ENCODE measurements around the gene SASH3.

Gene SASH3

DNA sequence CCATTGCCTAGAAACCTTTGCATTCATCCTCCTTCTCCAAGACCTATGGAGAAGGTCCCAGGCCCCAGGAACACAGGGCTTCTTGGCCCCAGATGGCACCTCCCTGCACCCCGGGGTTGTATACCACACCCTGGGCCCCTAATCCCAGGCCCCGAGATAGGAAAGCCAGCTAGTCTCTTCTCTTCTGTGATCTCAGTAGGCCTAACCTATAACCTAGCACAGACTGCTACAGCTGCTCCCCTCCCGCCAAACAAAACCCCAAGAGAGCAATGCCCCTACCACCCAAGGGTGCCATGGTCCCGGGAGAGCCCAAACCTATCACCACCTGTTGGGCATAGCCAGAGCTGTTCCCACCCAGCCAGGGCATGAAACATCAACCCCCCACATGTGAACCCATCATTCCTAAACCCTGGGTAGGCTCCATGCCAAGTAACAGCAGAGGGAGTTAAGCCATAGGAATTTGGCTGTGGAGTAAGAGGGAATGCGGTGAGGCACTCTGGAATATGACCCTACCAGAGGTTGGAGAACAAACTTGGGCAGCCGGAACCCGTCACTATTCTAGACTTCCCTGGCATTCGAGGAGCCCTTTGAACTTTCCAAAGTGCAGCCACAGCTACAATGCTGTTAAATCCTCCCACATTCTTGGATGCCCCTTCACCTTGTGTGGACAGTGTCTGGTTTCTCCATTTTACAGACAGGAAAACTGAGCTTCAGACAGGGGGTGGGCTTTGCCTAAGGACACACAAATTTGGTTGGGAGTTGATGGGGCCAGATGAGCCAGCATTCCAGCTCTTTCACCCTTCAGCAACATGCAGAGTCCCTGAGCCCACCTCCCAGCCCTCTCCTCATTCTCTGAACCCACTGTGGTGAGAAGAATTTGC lies 10.9 kb upstream of the SASH3 start:
- no peak overlapping the region for H3K4me3 ChIP-seq (ENCODE audit: low read depth in 1 of 2, low read length in 1 of 2)
- H3K27ac ChIP-seq, result peak overlapping the region; percentile 64
- peaks cover 43 to 47% of the 10 kb centered on the region in 2 experiments for H3K4me1 ChIP-seq (ENCODE audit: control insufficient read depth in 1 of 2, insufficient read depth in 1 of 2, low read depth in 1 of 2, low read length in 1 of 2)
- no peaks in the 10 kb centered on the region for H3K27me3 ChIP-seq
- no peaks in the 10 kb centered on the region for H3K9me3 ChIP-seq
- H3K36me3 ChIP-seq, result no peaks in the 10 kb centered on the region
- TF ChIP-seq, protein P1, sequence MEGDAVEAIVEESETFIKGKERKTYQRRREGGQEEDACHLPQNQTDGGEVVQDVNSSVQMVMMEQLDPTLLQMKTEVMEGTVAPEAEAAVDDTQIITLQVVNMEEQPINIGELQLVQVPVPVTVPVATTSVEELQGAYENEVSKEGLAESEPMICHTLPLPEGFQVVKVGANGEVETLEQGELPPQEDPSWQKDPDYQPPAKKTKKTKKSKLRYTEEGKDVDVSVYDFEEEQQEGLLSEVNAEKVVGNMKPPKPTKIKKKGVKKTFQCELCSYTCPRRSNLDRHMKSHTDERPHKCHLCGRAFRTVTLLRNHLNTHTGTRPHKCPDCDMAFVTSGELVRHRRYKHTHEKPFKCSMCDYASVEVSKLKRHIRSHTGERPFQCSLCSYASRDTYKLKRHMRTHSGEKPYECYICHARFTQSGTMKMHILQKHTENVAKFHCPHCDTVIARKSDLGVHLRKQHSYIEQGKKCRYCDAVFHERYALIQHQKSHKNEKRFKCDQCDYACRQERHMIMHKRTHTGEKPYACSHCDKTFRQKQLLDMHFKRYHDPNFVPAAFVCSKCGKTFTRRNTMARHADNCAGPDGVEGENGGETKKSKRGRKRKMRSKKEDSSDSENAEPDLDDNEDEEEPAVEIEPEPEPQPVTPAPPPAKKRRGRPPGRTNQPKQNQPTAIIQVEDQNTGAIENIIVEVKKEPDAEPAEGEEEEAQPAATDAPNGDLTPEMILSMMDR (IDR thresholded peaks at IDR 0.05), result no peak

DNA sequence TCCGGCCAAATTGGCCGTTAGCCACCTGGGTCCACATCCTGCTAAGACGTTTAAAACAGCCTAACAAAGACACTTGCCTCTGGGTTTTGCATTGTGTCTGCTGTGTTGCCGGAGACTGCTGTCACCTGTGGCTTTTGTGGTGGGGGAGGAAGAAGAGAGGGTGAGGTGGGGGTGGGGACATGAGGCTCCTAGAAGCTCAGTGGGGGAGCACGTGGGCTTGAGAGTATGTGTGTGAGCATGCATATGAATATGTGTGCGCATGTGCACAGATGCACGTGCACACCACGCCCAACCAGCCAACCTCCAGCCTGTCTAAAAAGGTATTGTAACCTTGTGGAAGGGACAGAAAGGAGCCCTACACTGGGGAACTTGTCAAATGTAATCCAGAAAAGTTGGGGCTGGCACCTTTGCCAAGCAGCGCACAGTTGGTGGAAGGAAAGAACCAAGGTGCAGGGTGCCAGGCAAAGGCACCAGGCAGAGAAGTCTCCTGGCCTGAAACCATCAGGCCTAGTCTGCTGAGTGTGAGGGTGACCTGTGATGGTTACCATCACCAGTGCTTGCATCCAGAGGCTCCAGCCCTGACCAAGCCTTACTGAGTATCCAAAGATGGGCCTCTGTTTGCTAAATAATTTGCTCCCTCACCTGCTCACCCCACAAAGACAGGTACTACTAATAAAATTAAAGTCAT lies 10.1 kb upstream of the SASH3 start:
- TF ChIP-seq, protein P1 (IDR thresholded peaks at IDR 0.05), result no peak
- peak overlapping the region; percentile 64 for H3K27ac ChIP-seq

DNA sequence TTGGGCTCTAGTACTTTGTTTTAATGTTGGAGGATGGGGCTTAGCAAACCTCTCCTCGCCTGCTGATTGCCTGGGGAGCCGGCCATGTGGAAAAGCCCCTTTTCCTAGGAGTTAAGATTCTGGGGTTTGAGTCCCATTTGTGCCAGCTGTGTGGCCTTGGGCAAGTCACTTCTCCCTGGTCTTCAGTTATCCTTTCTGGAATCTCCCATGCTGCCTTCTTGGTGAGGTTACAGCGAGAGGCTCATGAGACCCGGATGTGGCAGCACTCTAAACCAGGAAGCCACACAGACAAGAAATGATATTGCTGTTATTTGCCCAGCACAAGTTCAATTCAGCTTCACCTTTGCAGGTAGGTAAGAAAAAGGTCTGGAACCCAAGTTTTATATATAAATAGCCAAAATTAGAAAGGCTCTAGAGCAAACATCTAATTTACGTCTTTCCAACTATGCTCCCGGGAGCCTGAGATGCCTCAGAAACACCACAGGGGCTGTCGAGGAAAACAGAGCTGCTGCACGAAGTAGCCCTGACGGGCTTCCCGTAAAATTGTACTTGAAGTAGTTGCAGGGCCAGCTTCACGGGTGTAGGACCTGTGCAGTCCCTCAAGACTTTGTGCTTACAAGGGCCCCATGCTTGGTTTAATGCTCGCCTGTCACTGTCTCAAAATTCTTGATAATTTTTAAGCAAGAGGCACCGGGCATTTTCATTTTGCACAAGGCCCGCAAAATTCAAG lies 8.3 kb upstream of the SASH3 start:
- H3K27ac ChIP-seq, result peak overlapping the region; percentile 99
- H3K4me1 ChIP-seq (ENCODE audit: control insufficient read depth in 1 of 2, insufficient read depth in 1 of 2, low read depth in 1 of 2, low read length in 1 of 2), result peaks cover 64 to 65% of the 10 kb centered on the region in 2 experiments
- H3K9me3 ChIP-seq, result no peaks in the 10 kb centered on the region
- H3K36me3 ChIP-seq, result no peaks in the 10 kb centered on the region
- TF ChIP-seq, protein P1 (IDR thresholded peaks at IDR 0.05), result no peak
- no peak overlapping the region for H3K4me3 ChIP-seq (ENCODE audit: low read depth in 1 of 2, low read length in 1 of 2)
- H3K27me3 ChIP-seq, result no peaks in the 10 kb centered on the region

More for the DNA sequence above, 10.1 kb upstream of the SASH3 start:
- Histone ChIP-seq H3K4me3 (ENCODE audit: low read depth in 1 of 2, low read length in 1 of 2) (no peak overlapping the region), H3K27me3 (no peaks in the 10 kb centered on the region), H3K36me3 (no peaks in the 10 kb centered on the region), H3K9me3 (no peaks in the 10 kb centered on the region), H3K4me1 (ENCODE audit: control insufficient read depth in 1 of 2, insufficient read depth in 1 of 2, low read depth in 1 of 2, low read length in 1 of 2) (peaks cover 51 to 55% of the 10 kb centered on the region in 2 experiments)

DNA sequence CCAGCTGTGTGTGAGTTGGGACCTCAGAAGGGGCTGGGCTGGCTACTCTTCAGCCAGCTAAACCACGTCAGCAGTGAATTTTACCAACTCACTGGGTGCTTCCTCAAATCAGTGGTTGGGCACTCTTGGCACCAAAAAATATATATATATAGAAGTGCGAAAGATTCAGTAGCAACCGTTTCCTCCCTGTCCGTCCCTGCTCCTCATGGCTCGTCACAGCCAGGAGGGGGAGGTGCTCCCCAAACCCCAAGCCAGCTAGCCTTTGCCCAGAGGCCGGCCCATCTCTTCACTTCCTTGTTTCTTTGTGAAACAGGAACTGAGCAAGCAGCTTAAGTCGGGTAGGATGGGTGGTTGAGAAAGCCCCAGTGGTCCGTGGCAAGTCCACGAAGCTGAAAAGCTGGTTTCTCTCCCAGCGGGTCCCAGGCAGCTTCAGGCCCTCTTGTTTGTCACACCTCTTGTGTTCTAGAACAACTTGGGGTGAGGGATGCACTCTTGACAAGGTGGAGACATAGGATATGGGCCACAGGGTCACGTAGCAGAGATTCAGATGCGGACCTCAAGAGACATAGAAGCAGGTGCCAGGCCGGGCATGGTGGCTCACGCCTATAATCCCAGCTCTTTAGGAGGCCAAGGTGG lies 6.8 kb upstream of the SASH3 start:
- H3K4me1 ChIP-seq (ENCODE audit: control insufficient read depth in 1 of 2, insufficient read depth in 1 of 2, low read depth in 1 of 2, low read length in 1 of 2), result peaks cover 77 to 80% of the 10 kb centered on the region in 2 experiments
- peak overlapping the region; percentile 42 to 43 for H3K4me3 ChIP-seq (ENCODE audit: low read depth in 1 of 2, low read length in 1 of 2)
- peak overlapping the region; percentile 99 for H3K27ac ChIP-seq
- no peaks in the 10 kb centered on the region for H3K27me3 ChIP-seq
- TF ChIP-seq, protein P1 (IDR thresholded peaks at IDR 0.05), result peak; percentile 33
- H3K36me3 ChIP-seq, result no peaks in the 10 kb centered on the region
- H3K9me3 ChIP-seq, result no peaks in the 10 kb centered on the region

All from neutrophil (primary cell).